Muscle of leg (tissue), 11 donors: ENCODE data around the gene SLITRK3. TPM values are rescaled to one million over a fixed set of nuclear protein-coding genes. Genes with fewer than 3 reads are reported as not detected.
"Not testable (repeated sequence)": the region's sequence is repeated elsewhere in the genome, so short reads cannot be mapped to it uniquely, and the experiment has no call there.

Experiments used
- DNase-seq: peaks from one replicate; pipeline ENCODE4 v3.0.0; 2013
- H3K27ac ChIP-seq: one replicate; pipeline ENCODE4 v1.5.1; 2013; ENCODE audit warnings: mild to moderate bottlenecking, low read length, control low read depth
- H3K27me3 ChIP-seq: one replicate; pipeline ENCODE4 v1.6.1; 2013; ENCODE audit warnings: low read length; ENCODE audit not compliant: control insufficient read depth, insufficient read depth
- H3K36me3 ChIP-seq: one replicate; pipeline ENCODE4 v1.6.1; 2013; ENCODE audit warnings: low read length; ENCODE audit not compliant: control insufficient read depth, insufficient read depth
- H3K4me1 ChIP-seq: one replicate; pipeline ENCODE4 v1.6.1; 2013; ENCODE audit warnings: low read length; ENCODE audit not compliant: control insufficient read depth, insufficient read depth
- H3K4me3 ChIP-seq: one replicate; pipeline ENCODE4 v1.5.1; 2013; ENCODE audit warnings: low read length, control low read depth
- H3K9me3 ChIP-seq: replicated peaks from 2 replicates; pipeline ENCODE4 v1.6.1; 2013; ENCODE audit warnings: low read depth, low read length; ENCODE audit not compliant: control insufficient read depth
- WGBS: methylation state at CpG from one replicate; pipeline ENCODE4 v1.1.5; 2013; ENCODE audit warnings: missing lambda C conversion rate; ENCODE audit not compliant: insufficient coverage; 5-methylcytosine and 5-hydroxymethylcytosine counted together
- polyA plus RNA-seq, 8 donors: library from polyadenylated mRNA; unstranded; fragments of 120-200 nt; gene quantifications; one replicate each; pipeline versions ENCODE4 v1.2.1 to v1.2.3, GENCODE V29; 2013; ENCODE audit warnings: inconsistent platforms in 1 of 8, low replicate concordance in 1 of 8; ENCODE audit not compliant: insufficient read length in 8 of 8, insufficient read depth in 1 of 8
- total RNA-seq: library from RNA; stranded (reverse); fragments of 120-200 nt; gene quantifications from one replicate; pipeline ENCODE4 v1.2.4, GENCODE V29; 2013

The SLITRK3 gene
- total and polyA plus RNA-seq, 9 donors = 0.27 to 3.5 (median 0.98) TPM

- Histone ChIP-seq H3K27ac (no peak overlapping the region), H3K36me3 (no peaks in the 10 kb centered on the region), H3K9me3 (no peaks in the 10 kb centered on the region), H3K27me3 (no peaks in the 10 kb centered on the region), H3K4me3 (no peak overlapping the region), H3K4me1 (no peaks in the 10 kb centered on the region)
- WGBS = no CpG with 5 or more reads among the region's 2 CpGs
- no peak for DNase-seq
These were observed 38.2 kb downstream of the SLITRK3 start for GRCh38 chr3:165158011-165158410.

DNA sequence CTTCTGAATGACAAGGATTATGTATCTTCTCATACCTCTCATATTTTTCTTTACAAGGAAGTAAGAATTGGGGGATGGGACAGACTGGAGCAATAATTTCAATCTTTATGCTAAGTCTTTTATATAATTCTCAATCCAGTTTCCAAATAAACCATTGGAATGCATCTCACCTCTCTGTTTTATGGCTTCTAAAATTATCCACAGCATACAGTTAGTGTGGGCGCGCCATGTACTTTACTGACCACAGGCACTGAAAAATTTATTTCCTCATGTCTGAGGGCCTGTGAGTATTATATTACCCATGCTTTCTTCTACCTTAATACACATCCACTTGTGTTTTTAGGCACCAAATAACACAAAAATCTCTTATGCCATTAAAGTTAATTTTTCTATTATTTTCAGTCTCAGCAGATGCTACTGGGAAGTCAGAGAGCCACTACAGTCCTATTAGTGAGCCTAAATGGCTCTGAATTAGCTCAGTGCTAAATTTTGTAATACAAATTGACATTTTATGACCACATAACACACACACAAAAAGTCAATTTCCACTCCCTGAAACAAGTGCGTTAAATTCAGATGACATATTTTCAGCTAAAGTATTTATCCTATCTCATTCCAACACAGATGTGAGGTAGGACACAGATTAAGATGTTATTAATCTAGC, 39.3 kb downstream of the SLITRK3 start:
- WGBS = 80% methylated on average over 1 of the region's 3 CpGs

GRCh38 chr3:165148876-165149441, 47.2 kb downstream of the SLITRK3 start:
- WGBS = no CpG with 5 or more reads among the region's 4 CpGs
- Histone ChIP-seq H3K4me1 (no peaks in the 10 kb centered on the region), H3K27me3 (no peaks in the 10 kb centered on the region), H3K27ac (no peak overlapping the region), H3K4me3 (no peak overlapping the region), H3K36me3 (no peaks in the 10 kb centered on the region), H3K9me3 (no peaks in the 10 kb centered on the region)
- DNase-seq = no peak

More for the DNA sequence above, 39.3 kb downstream of the SLITRK3 start:
- Histone ChIP-seq H3K36me3 (no peaks in the 10 kb centered on the region), H3K27ac (no peak overlapping the region), H3K4me3 (no peak overlapping the region), H3K9me3 (no peaks in the 10 kb centered on the region), H3K27me3 (no peaks in the 10 kb centered on the region), H3K4me1 (no peaks in the 10 kb centered on the region)
- no peak for DNase-seq

DNA sequence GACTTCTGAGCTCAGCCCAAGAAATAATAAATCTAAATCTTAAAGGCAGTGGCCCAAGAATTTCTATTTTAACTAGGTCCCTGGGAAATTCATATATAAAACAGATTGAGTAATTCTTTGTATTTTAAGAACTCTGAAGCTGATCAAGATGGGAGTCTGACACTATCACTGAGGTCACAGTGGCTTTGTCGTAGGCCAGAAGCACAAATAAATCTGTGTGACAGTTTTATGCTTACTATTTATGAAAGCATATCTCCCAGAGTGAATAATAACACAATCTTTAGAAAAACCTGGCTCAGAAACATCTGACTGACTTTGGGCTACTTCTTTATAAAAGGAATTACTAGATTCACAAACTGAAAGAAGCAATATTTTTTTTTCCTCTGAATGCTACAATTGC, 51.9 kb downstream of the SLITRK3 start:
- no peak for DNase-seq
- no peak overlapping the region for H3K27ac ChIP-seq
- H3K4me3 ChIP-seq = no peak overlapping the region
- no peaks in the 10 kb centered on the region for H3K9me3 ChIP-seq
- H3K4me1 ChIP-seq = no peaks in the 10 kb centered on the region
- no peaks in the 10 kb centered on the region for H3K27me3 ChIP-seq
- no peaks in the 10 kb centered on the region for H3K36me3 ChIP-seq
- WGBS = no CpG with 5 or more reads among the region's 1 CpG

DNA sequence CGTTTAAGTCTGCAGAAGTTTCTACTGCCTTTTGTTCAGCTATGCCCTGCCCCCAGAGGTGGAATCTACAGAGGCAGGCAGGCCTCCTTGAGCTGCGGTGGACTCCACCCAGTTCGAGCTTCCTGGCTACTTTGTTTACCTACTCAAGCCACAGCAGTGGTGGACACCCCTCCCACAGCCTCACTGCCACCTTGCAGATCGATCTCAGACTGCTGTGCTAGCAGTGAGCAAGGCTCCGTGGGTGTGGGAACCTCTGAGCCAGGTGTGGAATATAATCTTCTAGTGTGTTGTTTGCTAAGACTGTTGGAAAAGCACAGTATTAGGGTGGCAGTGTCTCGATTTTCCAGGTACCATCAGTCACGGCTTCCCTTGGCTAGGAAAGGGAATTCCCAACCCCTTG, 56.3 kb downstream of the SLITRK3 start:
- not testable (repeated sequence) for H3K27me3 ChIP-seq, H3K27ac ChIP-seq, DNase-seq, H3K36me3 ChIP-seq, H3K4me1 ChIP-seq, H3K9me3 ChIP-seq, H3K4me3 ChIP-seq
- 87% methylated on average over 6 of the region's 7 CpGs for WGBS

Other genes starting within 250 kb of the SLITRK3 start
- not detected for gene SI, start 117.9 kb downstream of the SLITRK3 start, total RNA-seq
- 10 to 100 TPM in 1 of 8 donors, 1 to 10 TPM in 1, under 1 TPM in 3, not detected in 3; 0.10 to 27.6 (median 0.11) TPM for gene SI, start 117.9 kb downstream of the SLITRK3 start, polyA plus RNA-seq